Measurements from ENCODE around the gene ANO1.

The ANO1 gene

DNA sequence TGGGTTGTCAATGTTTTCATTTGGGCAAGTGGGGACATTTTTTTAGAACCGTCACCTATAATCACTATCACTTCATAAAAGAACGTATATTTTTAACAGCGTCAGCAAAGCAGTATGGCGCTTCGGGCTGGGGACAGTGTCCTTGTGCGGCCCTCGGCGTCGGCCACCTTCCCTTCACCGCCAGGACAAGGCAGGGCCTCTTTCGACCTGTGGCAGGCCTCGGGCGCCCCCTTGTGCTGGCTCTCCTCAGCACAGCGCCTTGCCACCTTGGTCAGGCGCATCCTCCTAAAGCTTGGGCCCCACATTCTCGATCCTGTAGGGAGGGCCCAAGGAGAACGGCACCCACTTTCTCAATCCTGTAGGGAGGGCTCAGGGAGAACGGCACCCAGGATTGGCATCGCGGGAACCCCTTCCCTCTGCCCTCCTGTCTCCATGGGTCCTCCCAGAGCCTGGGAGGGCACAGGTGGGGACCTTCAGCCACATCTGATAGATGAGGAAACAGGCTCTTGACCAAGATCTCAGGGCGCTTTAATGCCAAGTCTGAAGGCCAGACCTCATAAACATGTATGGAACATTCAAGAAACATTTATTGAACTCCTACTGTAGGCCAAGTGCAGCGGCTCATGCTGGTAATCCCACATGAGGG, 113.5 kb downstream of the ANO1 start:
- no peak overlapping the region for H3K27ac ChIP-seq (ENCODE audit: low read depth, low read length)
- H3K9me2 ChIP-seq (replicated peaks; ENCODE audit: control insufficient read depth, low read length) = no peaks in the 10 kb centered on the region; the same call in 1 of the 2 replicates
- TF ChIP-seq CTCF (IDR thresholded peaks at IDR 0.05; ENCODE audit: low read depth, low read length, poor library complexity, severe bottlenecking) = peak; percentile 59
- TF ChIP-seq EZH2phosphoT487 (IDR thresholded peaks at IDR 0.05; ENCODE audit: borderline replicate concordance, low read length) = no peak
- H3K36me3 ChIP-seq (ENCODE audit: control insufficient read depth, low read length) = no peaks in the 10 kb centered on the region
- H3F3A ChIP-seq (ENCODE audit: control insufficient read depth, insufficient read depth) = no peaks in the 10 kb centered on the region
- no peak overlapping the region for H3K4me2 ChIP-seq (ENCODE audit: low read length)
- H3K27me3 ChIP-seq (ENCODE audit: control insufficient read depth, low read length) = no peaks in the 10 kb centered on the region
- no peak overlapping the region for H3K4me3 ChIP-seq (ENCODE audit: low read length)
- no peaks in the 10 kb centered on the region for H3K9me3 ChIP-seq (ENCODE audit: control insufficient read depth, insufficient read depth, low read length)
- H3K79me2 ChIP-seq (ENCODE audit: control insufficient read depth, low read length) = no peaks in the 10 kb centered on the region
- no peaks in the 10 kb centered on the region for H4K20me1 ChIP-seq (ENCODE audit: control insufficient read depth, insufficient read depth, low read depth, low read length)
- H3K4me1 ChIP-seq (ENCODE audit: control insufficient read depth, low read length) = no peaks in the 10 kb centered on the region

GRCh38 chr11:70192666-70193410, 114.7 kb downstream of the ANO1 start:
- Histone ChIP-seq H3K9me2 (replicated peaks; ENCODE audit: control insufficient read depth, low read length) (no peaks in the 10 kb centered on the region; the same call in 1 of the 2 replicates), H3K36me3 (ENCODE audit: control insufficient read depth, low read length) (no peaks in the 10 kb centered on the region), H3K4me2 (ENCODE audit: low read length) (no peak overlapping the region), H4K20me1 (ENCODE audit: control insufficient read depth, insufficient read depth, low read depth, low read length) (no peaks in the 10 kb centered on the region), H3K79me2 (ENCODE audit: control insufficient read depth, low read length) (no peaks in the 10 kb centered on the region), H3K4me1 (ENCODE audit: control insufficient read depth, low read length) (no peaks in the 10 kb centered on the region), H3K27me3 (ENCODE audit: control insufficient read depth, low read length) (no peaks in the 10 kb centered on the region), H3K27ac (ENCODE audit: low read depth, low read length) (no peak overlapping the region), H3F3A (ENCODE audit: control insufficient read depth, insufficient read depth) (no peaks in the 10 kb centered on the region), H3K4me3 (ENCODE audit: low read length) (no peak overlapping the region), H3K9me3 (ENCODE audit: control insufficient read depth, insufficient read depth, low read length) (no peaks in the 10 kb centered on the region)
- no peak for TF ChIP-seq EZH2phosphoT487 (IDR thresholded peaks at IDR 0.05; ENCODE audit: borderline replicate concordance, low read length)
- no peak for TF ChIP-seq CTCF (IDR thresholded peaks at IDR 0.05; ENCODE audit: low read depth, low read length, poor library complexity, severe bottlenecking)

GRCh38 chr11:70193411-70194292, 115.5 kb downstream of the ANO1 start:
- Histone ChIP-seq H3F3A (ENCODE audit: control insufficient read depth, insufficient read depth) (no peaks in the 10 kb centered on the region), H3K79me2 (ENCODE audit: control insufficient read depth, low read length) (no peaks in the 10 kb centered on the region), H3K4me3 (ENCODE audit: low read length) (no peak overlapping the region), H3K4me2 (ENCODE audit: low read length) (no peak overlapping the region), H3K27ac (ENCODE audit: low read depth, low read length) (no peak overlapping the region), H3K9me3 (ENCODE audit: control insufficient read depth, insufficient read depth, low read length) (no peaks in the 10 kb centered on the region), H4K20me1 (ENCODE audit: control insufficient read depth, insufficient read depth, low read depth, low read length) (no peaks in the 10 kb centered on the region), H3K9me2 (replicated peaks; ENCODE audit: control insufficient read depth, low read length) (no peaks in the 10 kb centered on the region; the same call in 1 of the 2 replicates), H3K4me1 (ENCODE audit: control insufficient read depth, low read length) (no peaks in the 10 kb centered on the region), H3K36me3 (ENCODE audit: control insufficient read depth, low read length) (no peaks in the 10 kb centered on the region), H3K27me3 (ENCODE audit: control insufficient read depth, low read length) (no peaks in the 10 kb centered on the region)
- no peak for TF ChIP-seq CTCF (IDR thresholded peaks at IDR 0.05; ENCODE audit: low read depth, low read length, poor library complexity, severe bottlenecking)
- TF ChIP-seq EZH2phosphoT487 (IDR thresholded peaks at IDR 0.05; ENCODE audit: borderline replicate concordance, low read length) = no peak
